GM20431 (cell line): ENCODE measurements around the gene PLEKHN1.

ENCODE experiments used
- in situ Hi-C: fragments of 300-500 bp; cut with MseI, MboI; formaldehyde crosslinking; loops from one replicate; pipeline ENCODE4 v1.15.0; 2020; ENCODE audit warnings: low sequenced_read_pairs; ENCODE audit not compliant: unreplicated experiment

The PLEKHN1 gene

DNA sequence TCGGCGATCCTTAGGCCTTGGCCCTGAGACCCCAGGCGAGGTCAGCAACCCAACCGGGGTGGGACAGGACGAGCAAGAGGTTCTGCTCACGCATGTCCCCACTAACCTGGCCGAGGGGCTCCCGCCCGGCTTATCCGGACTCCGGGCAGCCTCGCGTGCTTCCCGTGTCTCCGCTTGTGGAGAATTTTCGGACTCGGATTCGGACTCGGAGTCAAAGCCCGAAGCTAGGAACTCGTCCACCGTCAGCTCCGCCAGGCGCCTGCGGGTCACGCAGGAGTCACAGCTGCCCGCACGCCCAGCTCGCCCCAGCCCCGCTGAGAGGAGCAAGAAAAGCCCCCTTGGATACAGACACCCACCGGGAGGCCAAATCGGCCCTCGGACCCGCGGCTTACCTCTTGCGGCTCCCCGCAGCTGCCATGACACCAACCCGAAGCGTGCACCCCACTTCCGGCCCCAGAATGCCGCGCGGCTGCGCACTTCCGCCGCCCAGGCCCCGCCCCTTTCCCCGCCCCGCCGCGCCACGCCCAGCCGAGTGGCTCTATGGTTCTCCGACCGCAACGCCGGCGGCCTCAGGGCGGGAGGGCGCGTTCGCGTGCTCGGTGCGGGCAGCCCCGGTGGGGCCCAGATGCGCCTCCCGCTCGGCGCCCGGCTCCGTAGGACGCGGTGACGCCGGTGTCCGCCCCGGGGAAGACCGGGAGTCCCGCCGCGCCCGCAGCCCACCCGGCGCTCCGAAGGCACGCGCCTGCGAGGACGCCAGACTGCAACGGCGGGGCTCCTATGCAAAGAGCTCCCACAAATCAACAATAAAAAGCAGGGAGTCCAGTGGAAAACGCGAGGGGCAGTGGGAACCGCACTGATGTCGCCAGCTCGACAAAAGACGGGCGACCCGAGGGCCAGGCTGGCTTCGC lies 7.2 kb upstream of the PLEKHN1 start, which contains the start of gene NOC2L:
Gene NOC2L (minus strand): TSS at position 434 of the 908 bp plus-strand sequence. CDS start 16 bp downstream, at position 418.
- in situ Hi-C loops: no loop called here

DNA sequence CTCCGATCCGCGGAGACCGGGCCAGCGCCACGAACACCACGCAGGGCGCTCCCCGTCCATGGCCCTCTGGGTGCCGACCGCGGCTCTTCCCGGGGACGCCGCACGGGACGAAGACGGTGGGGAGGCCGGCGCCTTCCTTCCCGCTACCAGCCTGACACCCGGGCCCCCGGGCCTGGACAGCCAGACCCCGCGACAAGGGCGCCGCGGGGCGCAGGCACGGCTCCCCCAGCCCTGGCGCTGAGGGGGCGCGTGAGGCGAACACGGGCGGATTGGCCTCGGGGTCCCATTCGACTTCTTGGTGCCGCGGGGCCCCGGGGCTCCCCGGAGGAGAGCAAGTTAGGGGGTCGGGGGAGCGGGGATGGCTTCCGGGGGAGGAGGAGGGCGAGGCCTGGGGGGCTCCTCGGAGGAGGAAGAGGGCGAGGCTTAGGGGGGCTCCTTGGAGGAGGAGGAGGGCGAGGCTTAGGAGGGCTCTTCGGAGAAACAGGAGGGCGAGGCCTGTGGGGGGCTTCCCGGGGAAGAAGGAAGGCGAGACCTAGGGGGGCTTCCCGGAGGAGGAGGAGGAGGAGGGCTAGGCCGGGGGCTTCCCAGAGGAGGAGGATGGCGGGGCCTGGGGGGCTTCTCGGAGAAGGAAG lies 6.4 kb upstream of the PLEKHN1 start:
- in situ Hi-C loops: no loop called here

DNA sequence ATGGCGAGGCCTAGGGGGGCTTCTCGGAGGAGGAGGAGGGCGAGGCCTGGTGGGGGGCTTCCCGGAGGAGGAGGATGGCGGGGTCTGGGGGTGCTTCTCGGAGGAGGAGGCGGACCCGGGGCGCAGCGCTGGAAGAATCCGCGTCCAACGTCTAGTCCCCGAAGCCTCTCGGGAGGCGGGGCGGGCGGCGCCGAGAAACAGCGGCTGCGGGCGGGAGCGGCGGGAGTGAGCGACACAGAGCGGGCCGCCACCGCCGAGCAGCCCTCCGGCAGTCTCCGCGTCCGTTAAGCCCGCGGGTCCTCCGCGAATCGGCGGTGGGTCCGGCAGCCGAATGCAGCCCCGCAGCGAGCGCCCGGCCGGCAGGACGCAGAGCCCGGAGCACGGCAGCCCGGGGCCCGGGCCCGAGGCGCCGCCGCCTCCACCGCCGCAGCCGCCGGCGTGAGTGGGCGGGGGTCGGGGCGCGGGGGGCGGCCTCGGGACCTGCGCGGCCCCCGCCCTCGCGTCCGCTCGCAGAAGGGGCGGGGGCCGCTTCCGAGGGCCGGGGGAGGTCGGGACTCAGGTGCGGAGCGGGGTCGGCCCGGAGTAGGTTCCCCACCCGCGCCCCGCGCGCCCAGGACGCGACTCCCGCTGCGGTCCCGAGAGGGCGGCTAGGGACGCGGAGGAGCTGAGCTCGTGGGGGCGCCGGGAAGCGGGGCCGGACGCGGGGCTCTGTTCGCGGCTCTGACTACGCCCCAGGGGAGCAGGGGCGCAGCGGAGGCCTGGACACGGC lies 5.7 kb upstream of the PLEKHN1 start, which contains the start of gene KLHL17:
Gene KLHL17 (plus strand): TSS at position 222 of the 769 bp plus-strand sequence. CDS start 110 bp downstream, at position 332.
- in situ Hi-C loops: no loop called here

DNA sequence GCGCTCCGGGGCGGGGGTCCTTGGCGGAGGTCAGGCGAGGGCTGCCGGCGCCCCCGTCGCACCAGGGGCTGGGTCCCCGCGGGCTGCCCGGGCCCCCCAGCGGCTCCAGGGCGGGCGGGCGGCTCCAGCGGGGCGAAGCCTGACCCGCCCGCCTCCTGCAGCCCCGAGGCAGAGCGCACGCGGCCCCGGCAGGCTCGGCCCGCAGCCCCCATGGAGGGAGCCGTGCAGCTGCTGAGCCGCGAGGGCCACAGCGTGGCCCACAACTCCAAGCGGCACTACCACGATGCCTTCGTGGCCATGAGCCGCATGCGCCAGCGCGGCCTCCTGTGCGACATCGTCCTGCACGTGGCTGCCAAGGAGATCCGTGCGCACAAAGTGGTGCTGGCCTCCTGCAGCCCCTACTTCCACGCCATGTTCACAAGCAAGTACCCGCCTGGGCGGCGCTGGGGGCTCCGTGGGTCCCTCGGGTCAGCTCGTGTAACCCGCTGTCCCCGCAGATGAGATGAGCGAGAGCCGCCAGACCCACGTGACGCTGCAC lies 5.1 kb upstream of the PLEKHN1 start:
- in situ Hi-C loops: no loop called here

DNA sequence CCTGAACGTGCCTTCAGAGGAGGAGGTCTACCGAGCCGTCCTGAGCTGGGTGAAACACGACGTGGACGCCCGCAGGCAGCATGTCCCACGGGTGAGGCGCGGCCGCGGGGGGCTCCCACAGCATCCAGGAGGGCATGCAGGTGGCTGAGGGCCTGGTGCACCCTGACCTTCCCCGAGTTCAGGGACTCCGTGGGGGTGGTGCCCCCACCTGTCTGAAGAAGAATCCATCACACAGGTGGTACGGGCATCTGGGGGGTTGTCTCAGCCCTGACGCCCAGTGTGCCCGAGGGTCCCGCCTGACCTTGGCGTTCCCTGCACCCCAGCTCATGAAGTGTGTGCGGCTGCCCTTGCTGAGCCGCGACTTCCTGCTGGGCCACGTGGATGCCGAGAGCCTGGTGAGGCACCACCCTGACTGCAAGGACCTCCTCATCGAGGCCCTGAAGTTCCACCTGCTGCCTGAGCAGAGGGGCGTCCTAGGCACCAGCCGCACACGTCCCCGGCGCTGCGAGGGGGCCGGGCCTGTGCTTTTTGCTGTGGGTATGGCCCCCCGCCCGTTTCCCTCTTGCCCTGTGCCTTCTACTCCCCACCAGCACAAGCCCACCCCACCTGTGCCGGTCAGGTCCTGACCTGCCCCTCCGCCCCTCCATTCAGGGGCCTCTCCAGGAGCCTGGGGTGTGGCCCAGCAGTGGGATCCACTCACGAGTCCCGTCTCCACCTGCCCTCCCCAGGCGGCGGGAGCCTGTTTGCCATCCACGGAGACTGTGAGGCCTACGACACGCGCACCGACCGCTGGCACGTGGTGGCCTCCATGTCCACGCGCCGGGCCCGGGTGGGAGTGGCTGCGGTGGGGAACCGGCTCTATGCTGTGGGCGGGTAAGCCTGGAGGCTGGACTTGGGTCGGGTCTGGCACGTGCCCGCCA lies 3.6 kb upstream of the PLEKHN1 start:
- in situ Hi-C loops: no loop called here

DNA sequence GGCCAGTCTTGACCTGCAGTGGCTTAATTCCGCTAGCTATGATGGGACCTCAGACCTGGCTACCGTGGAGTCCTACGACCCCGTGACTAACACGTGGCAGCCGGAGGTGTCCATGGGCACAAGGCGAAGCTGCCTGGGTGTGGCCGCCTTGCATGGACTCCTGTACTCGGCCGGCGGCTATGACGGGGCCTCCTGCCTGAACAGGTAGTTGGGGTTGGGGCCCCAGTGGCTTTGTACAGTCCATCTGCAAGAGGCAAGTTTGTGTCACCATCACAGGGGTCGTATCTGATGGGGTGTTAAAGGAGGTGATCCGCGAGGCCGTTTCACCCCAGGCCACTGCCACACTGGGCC lies 3.0 kb upstream of the PLEKHN1 start:
- in situ Hi-C loops: no loop called here

DNA sequence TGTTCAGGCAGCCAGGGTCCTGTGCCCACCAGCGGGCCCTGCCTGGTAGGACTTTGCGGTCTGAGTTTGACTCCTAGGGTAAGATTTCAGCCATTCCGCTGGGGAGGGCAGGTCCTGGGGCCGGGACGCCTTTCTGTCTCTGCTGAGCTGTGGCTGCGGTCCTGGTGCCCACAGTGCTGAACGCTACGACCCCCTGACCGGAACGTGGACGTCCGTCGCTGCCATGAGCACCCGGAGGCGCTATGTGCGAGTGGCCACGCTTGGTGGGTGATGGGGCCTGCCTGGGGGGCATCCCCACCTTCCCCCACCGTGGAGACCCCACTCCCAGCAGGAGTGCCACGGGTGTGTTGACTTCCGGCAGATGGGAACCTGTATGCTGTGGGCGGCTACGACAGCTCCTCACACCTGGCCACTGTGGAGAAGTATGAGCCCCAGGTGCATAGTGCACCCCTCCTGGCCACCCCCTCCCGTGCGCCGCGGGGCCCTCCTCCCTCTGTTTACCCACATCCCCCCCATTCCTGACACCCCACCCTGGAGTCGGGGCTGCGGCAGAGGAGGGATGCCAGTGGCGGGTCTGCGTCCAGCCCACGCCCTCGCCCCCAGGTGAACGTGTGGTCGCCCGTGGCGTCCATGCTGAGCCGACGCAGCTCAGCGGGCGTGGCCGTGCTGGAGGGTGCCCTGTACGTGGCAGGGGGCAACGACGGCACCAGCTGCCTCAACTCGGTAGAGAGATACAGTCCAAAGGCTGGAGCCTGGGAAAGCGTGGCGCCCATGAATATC lies 2.3 kb upstream of the PLEKHN1 start:
- in situ Hi-C loops: no loop called here

DNA sequence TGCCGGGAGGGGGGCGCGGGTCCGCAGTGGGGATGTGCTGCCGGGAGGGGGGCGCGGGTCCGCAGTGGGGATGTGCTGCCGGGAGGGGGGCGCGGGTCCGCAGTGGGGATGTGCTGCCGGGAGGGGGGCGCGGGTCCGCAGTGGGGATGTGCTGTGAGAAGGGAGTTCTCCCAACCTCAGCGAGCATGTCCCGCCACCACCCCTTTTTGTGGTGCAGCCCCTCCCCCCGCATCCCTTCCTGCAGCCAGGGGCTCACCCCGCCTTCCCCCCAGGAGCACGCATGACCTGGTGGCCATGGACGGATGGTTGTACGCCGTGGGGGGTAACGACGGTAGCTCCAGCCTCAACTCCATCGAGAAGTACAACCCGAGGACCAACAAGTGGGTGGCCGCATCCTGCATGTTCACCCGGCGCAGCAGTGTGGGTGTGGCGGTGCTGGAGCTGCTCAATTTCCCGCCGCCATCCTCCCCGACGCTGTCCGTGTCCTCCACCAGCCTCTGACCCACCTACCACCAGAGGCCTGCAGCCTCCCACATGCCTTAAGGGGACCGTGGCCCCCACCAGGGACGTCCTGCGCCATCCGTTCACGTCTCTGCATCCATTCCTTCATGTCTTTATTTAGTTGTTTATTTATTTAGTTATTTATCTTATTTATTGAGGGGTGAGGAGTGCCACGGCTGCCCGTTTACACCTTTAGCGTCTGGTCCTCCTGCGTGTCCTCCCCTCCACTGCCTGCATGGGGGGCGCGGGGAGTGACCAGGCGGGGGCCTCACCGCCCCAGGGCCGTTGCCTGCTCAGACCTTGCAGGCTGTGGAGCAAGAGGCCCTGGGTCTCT lies 1.4 kb upstream of the PLEKHN1 start:
- in situ Hi-C loops: no loop called here

DNA sequence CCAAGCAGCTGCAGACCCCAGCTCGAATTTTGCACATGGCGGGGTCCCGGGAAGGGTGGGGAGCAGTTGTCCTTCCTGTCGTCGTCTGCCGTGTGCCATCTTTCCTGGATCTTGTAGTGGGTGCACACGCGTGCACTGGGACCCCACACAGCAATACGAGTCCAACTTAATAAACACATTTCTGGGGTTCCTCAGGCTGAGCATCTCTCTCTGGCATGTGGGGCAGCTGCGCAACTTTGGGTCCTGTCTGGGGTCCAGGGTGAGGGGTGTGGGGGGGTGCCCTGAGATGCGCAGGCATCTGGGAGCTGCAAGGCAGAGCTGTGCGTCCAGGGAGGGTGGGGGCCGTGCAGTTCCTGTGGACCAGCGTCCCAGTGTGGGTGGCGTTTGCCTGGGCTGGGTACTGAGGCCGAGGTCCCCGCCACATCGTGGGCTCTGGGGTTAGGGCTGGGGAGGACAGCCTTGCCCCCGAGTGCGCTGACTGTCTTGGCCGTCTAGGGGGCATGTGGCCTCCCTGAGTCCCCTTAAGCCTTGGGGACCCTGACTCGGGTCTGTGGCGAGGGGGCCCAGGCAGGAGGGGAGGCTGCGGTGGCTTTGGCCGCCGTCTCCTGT lies 652 bp upstream of the PLEKHN1 start:
- in situ Hi-C loops: no loop called here

DNA sequence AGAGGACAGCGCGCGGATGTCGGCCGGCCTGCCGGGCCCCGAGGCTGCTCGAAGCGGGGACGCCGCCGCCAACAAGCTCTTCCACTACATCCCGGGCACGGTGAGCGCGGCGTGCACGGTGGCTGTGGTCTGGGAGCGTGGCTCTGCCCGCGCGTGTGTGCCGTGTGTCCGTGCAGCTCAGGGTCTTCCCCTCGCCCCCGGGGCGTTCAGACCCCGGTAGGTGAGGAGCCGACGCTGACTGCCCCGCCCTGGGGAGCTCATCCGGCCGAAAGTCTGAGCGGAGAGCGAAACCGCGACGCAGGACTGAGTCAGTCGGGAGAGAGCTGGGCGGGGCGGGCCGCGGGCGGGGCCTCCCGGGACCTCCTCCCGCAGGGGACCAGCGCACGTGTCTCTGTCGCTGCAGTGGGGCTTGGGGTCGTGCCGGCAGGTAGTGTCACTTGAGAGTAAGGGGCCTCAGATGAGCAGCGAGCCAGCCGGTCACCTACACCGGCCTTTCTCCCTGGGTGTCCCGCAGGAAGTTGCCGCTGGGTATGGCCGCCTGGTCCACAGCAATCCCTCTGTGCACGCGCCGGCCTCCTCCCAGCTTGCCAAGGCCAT lies 520 bp downstream of the PLEKHN1 start:
- in situ Hi-C loops: no loop called here

DNA sequence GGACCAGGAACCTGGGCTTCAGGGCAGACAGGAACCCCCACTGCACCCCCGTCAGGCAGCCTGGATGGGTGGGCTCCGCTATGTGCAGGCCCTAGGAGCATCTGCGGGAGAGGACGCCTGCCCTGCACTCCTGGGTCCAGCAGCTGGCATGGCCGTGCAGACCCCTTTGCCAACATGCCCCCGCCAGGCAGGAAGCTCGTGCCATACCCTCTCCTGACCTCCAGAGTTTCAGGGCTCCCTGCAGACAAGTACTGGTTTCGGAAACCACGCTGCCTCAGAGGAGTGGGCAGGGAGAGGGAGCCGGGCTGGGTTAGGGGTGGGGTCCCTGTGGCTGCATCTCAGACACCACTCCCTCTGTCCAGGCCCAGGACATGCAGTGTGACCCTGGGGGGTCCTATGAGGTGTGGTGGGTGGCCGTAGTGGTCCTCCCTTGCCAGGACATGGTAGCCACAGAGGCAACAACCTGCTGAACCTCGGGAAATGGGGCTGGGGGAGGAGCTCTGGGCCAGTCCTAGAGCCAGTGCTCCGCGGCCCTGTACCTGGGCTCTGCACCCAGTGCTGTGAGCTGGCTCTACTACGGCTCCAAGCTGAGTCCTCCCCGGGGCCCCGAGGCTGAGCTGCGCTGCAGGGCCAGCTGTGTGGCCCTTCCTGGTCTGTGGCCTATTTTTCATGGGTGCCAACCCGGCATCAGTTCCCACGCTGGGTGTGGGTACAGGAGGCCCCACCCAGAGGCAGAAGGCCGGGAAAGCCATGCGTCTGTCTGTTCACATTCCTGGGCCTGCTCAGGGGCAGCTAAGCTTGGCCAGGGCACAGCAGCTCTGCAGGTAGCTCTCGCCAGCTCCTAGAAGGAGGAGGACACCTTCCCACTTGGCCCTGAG lies 1.4 kb downstream of the PLEKHN1 start:
- in situ Hi-C loops: no loop called here

DNA sequence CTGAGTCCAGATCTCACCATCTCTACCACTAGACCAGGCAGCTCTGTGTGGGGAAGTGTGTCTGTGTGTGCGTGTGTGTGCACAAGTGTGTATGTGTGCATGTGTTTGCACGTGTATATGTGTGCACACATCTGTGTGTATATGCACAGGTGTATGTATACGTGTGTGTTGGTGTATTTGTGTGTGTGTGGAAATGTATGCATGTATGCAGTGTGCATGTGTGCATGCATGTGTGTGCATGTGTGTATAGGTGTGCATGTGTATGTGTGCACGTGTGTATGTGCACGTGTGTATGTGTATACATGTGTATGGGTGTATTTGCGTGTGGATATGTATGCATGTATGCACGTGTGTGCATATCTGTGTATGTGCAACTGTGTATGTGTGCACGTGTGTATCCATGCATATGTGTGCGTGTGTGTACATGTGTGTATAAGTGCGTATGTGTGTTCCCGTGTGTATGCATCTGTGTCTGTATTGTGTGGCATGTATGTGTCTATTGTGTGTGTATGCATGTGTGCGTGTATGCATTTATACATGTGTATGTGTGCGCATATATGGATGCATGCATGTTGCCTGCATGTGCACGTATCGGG lies 3.1 kb downstream of the PLEKHN1 start:
- in situ Hi-C loops: no loop called here

DNA sequence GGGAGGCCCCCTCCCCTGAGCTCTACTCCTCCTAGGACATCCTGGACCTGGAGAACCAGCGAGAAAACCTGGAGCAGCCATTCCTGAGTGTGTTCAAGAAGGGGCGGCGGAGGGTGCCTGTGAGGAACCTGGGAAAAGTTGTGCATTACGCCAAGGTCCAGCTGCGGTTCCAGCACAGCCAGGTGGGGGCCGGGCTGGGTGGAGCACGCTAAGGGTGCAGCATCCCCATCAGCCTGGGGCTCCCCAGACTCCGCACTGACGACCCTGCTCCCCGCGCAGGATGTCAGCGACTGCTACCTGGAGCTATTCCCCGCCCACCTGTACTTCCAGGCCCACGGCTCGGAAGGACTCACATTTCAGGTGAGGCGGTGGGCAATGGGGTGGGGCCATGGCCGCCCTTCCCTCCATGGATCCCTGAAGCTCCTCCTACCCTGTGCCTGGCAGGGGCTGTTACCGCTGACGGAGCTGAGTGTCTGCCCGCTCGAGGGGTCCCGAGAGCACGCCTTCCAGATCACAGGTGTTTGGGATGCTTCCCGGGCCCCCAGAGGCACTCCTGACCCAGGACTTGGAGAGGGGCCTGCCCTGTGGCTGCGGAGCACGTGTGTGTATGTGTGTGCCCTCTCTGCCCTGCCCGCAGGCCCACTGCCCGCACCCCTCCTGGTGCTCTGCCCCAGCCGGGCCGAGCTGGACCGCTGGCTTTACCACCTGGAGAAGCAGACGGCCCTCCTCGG lies 4.1 kb downstream of the PLEKHN1 start:
- in situ Hi-C loops: no loop called here

DNA sequence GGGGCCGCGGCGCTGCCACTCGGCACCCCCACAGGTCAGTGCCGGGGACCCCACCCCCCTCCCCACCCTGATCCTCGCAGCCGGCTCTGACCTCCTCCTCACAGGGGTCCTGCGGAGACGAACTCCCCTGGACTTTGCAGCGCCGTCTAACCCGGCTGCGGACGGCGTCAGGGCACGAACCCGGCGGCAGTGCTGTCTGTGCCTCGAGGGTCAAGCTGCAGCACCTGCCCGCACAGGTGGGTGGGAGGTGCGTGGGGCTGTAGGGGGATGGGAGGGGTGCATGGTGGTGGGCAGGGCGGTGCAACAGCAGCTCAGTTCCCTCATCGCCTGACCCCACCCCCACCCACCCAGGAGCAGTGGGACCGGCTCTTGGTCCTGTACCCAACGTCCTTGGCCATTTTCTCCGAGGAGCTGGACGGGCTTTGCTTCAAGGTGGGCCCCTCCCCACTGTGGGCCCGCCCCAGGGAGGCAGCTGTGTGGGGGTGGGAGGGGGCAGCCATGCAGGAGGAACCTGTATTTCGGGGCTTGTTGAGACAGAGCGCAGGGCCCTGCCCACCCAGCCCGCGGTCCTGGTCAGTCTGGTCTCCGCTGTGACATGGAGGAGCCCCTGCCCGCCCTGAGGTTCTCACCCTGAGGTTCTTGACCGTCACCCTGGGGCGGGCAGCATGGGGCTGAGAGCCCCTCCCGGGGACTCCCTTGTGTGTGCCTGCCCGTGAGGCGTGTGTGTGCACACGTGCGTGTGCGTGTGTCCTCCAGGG lies 4.9 kb downstream of the PLEKHN1 start:
- in situ Hi-C loops: no loop called here
